ENCODE results near the gene RAP1GDS1. TPM values are rescaled to one million over a fixed set of nuclear protein-coding genes. Genes with fewer than 3 reads are reported as not detected.
A peak's percentile ranks its signal among the peaks of the same experiment; 100 is the strongest.

The RAP1GDS1 gene
- total RNA-seq, 1 donor from 2014 or later = 121 TPM

DNA sequence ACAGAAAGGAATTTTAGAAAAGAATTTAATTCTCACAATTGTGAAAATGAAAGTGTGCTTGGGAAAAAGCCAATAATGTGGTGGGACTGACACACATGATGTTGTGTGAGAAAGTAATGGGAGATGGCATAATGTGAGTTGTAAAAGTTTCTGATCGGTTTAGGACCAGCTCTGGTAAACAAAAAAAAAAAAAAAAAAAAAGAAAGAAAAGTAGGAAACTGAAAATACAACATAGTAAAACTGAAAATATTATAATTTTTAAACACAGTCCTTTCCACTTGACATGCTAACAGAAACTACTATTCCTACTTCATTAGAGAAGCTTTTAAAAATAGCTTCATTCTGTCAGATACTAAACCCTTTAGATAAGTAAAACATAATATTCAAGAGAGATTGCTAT lies 28.2 kb downstream of the RAP1GDS1 start:
- no peaks in the 10 kb centered on the region for H3K36me3 Mint-ChIP-seq (ENCODE audit: unreplicated experiment)
- no peaks in the 10 kb centered on the region for H3K9me3 Mint-ChIP-seq (ENCODE audit: unreplicated experiment)
- H3K27ac Mint-ChIP-seq (ENCODE audit: unreplicated experiment) = no peak overlapping the region
- no peak for DNase-seq
- TF ChIP-seq, protein P1, sequence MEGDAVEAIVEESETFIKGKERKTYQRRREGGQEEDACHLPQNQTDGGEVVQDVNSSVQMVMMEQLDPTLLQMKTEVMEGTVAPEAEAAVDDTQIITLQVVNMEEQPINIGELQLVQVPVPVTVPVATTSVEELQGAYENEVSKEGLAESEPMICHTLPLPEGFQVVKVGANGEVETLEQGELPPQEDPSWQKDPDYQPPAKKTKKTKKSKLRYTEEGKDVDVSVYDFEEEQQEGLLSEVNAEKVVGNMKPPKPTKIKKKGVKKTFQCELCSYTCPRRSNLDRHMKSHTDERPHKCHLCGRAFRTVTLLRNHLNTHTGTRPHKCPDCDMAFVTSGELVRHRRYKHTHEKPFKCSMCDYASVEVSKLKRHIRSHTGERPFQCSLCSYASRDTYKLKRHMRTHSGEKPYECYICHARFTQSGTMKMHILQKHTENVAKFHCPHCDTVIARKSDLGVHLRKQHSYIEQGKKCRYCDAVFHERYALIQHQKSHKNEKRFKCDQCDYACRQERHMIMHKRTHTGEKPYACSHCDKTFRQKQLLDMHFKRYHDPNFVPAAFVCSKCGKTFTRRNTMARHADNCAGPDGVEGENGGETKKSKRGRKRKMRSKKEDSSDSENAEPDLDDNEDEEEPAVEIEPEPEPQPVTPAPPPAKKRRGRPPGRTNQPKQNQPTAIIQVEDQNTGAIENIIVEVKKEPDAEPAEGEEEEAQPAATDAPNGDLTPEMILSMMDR (IDR thresholded peaks at IDR 0.05; ENCODE audit: partially characterized antibody, unreplicated experiment) = no peak
- H3K4me1 Mint-ChIP-seq (ENCODE audit: low read depth, unreplicated experiment) = peaks cover 15% of the 10 kb centered on the region
- no peak overlapping the region for H3K4me3 Mint-ChIP-seq (ENCODE audit: unreplicated experiment)
- no peaks in the 10 kb centered on the region for H3K27me3 Mint-ChIP-seq (ENCODE audit: unreplicated experiment)

DNA sequence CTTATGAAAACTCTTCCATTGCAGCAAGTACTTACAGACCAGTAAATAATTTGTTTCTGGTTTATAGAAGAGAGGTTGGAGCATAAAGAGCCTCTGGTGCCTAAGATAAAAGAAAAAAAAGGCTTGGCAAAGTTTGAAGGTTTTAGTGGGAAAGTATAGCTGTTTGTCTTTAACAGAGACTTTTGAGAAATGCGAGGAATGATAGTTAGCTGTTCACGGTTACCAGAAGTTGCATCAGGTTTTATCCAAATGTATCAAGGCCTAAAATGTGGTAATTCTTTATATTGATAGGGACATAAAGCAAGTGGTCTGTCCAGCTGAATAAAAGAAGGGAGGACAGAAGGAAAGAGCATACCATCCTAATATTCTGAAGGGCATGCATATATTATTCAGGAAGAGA lies 29.3 kb downstream of the RAP1GDS1 start:
- Mint-ChIP-seq H3K9me3 (ENCODE audit: unreplicated experiment) (no peaks in the 10 kb centered on the region), H3K4me1 (ENCODE audit: low read depth, unreplicated experiment) (peaks cover 18% of the 10 kb centered on the region), H3K36me3 (ENCODE audit: unreplicated experiment) (no peaks in the 10 kb centered on the region), H3K4me3 (ENCODE audit: unreplicated experiment) (no peak overlapping the region), H3K27ac (ENCODE audit: unreplicated experiment) (peak overlapping the region; percentile 4), H3K27me3 (ENCODE audit: unreplicated experiment) (no peaks in the 10 kb centered on the region)
- no peak for DNase-seq
- TF ChIP-seq, protein P1 (IDR thresholded peaks at IDR 0.05; ENCODE audit: partially characterized antibody, unreplicated experiment) = no peak

DNA sequence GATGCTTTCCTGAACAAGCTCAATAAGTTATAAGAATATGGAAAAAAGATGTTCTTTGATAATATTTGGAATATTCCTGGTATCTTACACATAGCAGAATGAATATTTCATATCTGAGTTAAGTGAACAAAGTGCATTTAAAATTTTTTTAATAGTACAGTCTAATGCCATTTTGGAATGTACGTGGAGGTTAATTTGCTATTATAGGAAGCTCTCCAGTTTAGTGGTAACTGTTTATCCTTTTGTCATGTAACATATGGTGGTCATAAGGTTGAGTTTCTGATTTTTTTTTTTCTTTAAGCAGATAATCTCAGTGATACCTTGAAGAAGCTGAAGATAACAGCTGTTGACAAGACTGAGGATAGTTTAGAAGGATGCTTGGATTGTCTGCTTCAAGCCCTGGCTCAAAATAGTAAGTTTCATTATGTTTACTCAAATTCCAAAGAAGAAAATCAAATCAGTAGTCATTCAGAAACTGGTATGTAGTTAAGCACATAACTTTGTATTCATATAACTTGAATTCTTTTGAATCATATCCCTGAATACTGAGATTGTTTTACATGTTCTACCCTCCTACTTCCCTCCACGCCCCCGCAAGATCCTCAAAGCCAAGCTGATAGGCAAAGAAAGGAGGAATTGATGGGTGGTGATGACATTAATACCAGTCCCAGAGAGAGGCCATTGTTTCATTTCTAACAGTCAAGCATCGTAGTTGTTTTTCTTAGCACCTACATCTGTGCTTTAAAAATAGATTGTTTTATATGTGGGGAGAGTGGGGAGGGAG lies 32.1 kb downstream of the RAP1GDS1 start:
- Mint-ChIP-seq H3K36me3 (ENCODE audit: unreplicated experiment) (no peaks in the 10 kb centered on the region), H3K27me3 (ENCODE audit: unreplicated experiment) (no peaks in the 10 kb centered on the region), H3K4me1 (ENCODE audit: low read depth, unreplicated experiment) (peaks cover 18% of the 10 kb centered on the region), H3K27ac (ENCODE audit: unreplicated experiment) (peak overlapping the region; percentile 64), H3K4me3 (ENCODE audit: unreplicated experiment) (no peak overlapping the region), H3K9me3 (ENCODE audit: unreplicated experiment) (no peaks in the 10 kb centered on the region)
- TF ChIP-seq, protein P1 (IDR thresholded peaks at IDR 0.05; ENCODE audit: partially characterized antibody, unreplicated experiment) = no peak
- DNase-seq = no peak

DNA sequence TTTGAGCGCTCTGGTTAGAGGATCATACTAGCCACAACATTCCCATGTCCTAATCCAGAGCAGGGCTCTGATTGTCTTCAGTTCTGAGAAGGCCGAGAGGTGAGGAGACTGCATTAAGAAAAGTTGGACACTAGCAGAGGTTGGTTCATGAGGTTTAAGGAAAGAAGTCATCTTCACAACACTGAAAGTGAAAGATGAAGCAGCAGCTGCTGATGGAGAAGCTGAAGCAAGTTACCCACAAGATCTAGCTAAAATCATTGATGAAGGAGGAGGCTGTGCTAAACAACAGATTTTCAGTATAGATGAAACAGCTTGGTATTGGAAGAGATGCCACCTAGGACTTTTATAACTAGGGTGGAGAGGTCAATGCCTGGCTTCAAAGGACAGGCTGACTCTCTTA lies 36.8 kb downstream of the RAP1GDS1 start:
- Mint-ChIP-seq H3K4me3 (ENCODE audit: unreplicated experiment) (no peak overlapping the region), H3K27me3 (ENCODE audit: unreplicated experiment) (no peaks in the 10 kb centered on the region), H3K27ac (ENCODE audit: unreplicated experiment) (no peak overlapping the region), H3K9me3 (ENCODE audit: unreplicated experiment) (peaks cover 4% of the 10 kb centered on the region), H3K4me1 (ENCODE audit: low read depth, unreplicated experiment) (peaks cover 12% of the 10 kb centered on the region), H3K36me3 (ENCODE audit: unreplicated experiment) (peaks cover 5% of the 10 kb centered on the region)
- TF ChIP-seq, protein P1 (IDR thresholded peaks at IDR 0.05; ENCODE audit: partially characterized antibody, unreplicated experiment) = no peak
- no peak for DNase-seq

DNA sequence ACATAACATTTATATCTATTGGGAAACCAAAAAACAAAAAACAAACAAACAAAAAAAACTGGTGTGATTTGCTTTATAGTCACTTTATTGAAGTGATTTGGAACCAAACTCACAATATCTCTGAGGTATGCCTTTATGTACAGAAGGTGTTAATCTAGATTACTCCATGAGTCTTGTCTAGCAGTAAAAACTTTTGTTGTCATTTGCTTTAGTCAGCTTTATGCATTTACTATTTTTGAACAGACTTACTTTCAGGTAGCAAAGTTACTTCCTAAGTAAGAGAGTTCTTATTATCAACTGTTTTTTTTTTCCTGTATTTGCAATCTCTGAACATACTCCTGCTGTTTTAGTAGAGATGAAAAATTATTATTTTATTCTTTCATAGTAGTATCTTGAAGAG lies 39.5 kb downstream of the RAP1GDS1 start:
- no peak for DNase-seq
- Mint-ChIP-seq H3K9me3 (ENCODE audit: unreplicated experiment) (peaks cover 9% of the 10 kb centered on the region), H3K27ac (ENCODE audit: unreplicated experiment) (no peak overlapping the region), H3K4me1 (ENCODE audit: low read depth, unreplicated experiment) (no peaks in the 10 kb centered on the region), H3K27me3 (ENCODE audit: unreplicated experiment) (no peaks in the 10 kb centered on the region), H3K4me3 (ENCODE audit: unreplicated experiment) (no peak overlapping the region), H3K36me3 (ENCODE audit: unreplicated experiment) (peaks cover 15% of the 10 kb centered on the region)
- TF ChIP-seq, protein P1 (IDR thresholded peaks at IDR 0.05; ENCODE audit: partially characterized antibody, unreplicated experiment) = no peak
